Hepatocyte (in vitro differentiated cells): ENCODE measurements around the gene HDAC11.

ENCODE experiments used
- EZH2 ChIP-seq: fragments of 200-600 bp; sonication (generic); IDR thresholded peaks from 2 replicates; pipeline ENCODE4 v1.6.1; 2016; ENCODE audit warnings: antibody characterized with exemption, mild to moderate bottlenecking, borderline replicate concordance
- EZH2phosphoT487 ChIP-seq: fragments of 200-600 bp; sonication (generic); IDR thresholded peaks from one replicate; pipeline ENCODE4 v1.6.1; 2018; ENCODE audit warnings: antibody characterized with exemption, mild to moderate bottlenecking, low read depth, moderate library complexity; ENCODE audit not compliant: unreplicated experiment, severe bottlenecking
- TF ChIP-seq, protein P1 (sequence below): fragments of 200-600 bp; sonication (generic); IDR thresholded peaks from 2 replicates; pipeline ENCODE4 v1.5.1; 2016; ENCODE audit warnings: antibody characterized with exemption, mild to moderate bottlenecking; ENCODE audit not compliant: poor library complexity

- TF ChIP-seq, protein P1, sequence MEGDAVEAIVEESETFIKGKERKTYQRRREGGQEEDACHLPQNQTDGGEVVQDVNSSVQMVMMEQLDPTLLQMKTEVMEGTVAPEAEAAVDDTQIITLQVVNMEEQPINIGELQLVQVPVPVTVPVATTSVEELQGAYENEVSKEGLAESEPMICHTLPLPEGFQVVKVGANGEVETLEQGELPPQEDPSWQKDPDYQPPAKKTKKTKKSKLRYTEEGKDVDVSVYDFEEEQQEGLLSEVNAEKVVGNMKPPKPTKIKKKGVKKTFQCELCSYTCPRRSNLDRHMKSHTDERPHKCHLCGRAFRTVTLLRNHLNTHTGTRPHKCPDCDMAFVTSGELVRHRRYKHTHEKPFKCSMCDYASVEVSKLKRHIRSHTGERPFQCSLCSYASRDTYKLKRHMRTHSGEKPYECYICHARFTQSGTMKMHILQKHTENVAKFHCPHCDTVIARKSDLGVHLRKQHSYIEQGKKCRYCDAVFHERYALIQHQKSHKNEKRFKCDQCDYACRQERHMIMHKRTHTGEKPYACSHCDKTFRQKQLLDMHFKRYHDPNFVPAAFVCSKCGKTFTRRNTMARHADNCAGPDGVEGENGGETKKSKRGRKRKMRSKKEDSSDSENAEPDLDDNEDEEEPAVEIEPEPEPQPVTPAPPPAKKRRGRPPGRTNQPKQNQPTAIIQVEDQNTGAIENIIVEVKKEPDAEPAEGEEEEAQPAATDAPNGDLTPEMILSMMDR, result no peak
- TF ChIP-seq EZH2phosphoT487 (no peak), EZH2 (no peak)
Measured at GRCh38 chr3:13518516-13518953, 38.4 kb downstream of the HDAC11 start.
